HG03175 (cell line): ENCODE measurements around the gene ANKS1A.

ENCODE experiments used
- ATAC-seq: cut with Tn5 transposase; IDR thresholded peaks from one replicate; pipeline ENCODE4 v1.9.1; 2021; ENCODE audit warnings: mild to moderate bottlenecking, moderate library complexity; ENCODE audit not compliant: unreplicated experiment

Gene ANKS1A

DNA sequence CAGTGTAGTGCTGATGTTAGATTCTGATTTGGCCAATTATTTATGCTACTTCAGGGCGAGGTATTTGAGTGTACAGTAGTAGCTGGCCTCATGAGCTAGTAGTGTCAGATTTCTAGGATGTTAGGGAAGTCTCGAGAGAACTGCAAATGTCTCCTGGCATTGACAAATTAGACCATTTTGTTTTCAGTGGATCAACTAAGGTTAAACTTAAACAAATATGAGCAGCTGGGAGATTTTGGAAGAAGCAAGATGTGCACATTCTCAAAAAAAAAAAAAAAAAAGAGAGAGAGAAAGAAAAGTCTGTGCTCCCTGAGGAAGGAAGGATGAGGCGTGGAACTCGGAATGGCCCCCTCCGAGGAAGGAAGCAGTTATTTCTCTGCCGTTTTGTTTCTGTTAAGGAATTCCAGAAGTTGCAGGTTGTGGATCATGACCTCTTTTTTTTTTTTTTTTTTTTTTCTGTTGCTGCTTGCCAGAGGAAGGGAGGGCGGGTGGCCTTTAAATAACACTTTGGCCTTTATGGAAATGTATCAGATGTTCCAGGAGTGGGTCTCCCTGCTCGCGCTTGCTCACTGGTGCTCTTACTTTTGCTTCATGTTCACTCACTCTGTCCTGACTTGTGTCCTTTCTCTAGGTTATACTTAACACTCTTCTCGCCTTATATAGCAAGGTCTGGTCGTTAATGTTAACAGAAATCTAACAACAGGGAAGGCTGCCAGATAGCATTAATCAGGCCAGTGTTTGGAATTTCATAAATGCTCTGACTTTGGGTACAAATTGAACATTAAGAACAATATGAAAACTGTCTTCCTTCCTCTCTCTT lies 127.7 kb downstream of the ANKS1A start:
- ATAC-seq: no peak

DNA sequence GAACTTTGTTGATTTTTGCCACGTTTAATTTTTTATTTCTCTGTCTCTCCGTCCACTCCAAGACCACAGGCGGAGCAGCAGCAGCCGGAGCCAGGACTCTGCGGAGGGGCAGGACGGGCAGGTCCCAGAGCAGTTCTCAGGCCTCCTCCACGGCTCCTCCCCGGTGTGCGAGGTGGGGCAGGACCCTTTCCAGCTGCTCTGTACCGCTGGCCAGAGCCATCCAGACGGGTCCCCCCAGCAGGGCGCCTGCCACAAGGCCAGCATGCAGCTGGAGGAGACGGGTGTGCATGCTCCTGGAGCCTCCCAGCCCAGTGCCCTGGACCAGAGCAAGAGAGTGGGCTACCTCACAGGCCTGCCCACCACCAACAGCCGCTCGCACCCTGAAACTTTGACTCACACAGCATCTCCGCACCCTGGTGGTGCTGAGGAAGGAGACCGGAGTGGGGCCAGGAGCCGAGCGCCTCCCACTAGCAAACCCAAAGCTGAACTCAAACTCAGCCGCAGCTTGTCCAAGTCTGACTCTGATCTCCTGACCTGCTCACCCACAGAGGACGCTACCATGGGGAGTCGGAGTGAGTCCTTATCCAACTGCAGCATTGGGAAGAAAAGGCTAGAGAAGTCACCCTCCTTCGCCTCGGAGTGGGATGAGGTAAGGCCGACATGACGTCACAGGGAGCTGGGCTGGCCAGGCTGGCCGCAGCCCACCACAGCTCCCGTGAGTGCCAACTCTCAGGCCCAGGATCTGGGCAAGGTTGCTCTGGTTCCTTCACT lies 128.5 kb downstream of the ANKS1A start:
- ATAC-seq: no peak

DNA sequence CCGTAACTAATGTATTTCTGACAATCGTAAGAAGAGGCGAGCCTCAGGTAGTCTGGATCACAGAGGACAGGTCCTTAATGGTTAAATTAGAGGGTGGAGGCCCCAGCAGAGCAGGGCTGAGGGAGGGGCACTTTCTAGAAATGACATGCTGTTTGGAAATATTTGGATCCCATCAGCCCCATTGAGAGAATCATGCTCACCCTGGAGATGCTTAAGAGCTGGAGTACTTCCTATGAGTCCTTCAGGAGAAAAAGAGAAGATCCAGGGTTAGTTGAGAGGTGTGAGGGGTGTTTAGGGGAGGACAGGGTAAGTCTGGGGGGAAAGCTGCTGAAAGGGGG lies 129.1 kb downstream of the ANKS1A start:
- no peak for ATAC-seq

DNA sequence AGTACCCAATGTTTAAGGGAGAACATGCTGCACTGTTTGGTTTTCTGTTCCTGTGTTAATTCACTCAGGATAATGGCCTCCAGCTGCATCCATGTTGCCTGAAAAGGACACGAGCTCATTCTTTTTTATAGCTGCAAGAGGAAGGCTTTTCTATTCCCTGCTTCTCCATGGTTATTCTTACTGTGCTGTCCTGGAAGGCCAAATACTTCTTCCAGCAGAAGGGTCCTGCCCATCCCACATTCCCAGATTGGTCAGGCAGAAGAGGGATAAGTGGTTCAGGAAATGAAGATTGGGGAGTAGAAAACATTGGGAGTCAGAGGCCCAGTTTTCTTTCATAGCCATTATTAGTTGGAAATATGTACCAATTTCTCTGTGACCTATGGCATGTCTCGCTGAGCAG lies 129.7 kb downstream of the ANKS1A start:
- no peak for ATAC-seq

GRCh38 chr6:35019171-35019570 lies 130.1 kb downstream of the ANKS1A start:
- ATAC-seq: no peak

- no peak for ATAC-seq
Measured at GRCh38 chr6:35019831-35020230, 130.8 kb downstream of the ANKS1A start.

DNA sequence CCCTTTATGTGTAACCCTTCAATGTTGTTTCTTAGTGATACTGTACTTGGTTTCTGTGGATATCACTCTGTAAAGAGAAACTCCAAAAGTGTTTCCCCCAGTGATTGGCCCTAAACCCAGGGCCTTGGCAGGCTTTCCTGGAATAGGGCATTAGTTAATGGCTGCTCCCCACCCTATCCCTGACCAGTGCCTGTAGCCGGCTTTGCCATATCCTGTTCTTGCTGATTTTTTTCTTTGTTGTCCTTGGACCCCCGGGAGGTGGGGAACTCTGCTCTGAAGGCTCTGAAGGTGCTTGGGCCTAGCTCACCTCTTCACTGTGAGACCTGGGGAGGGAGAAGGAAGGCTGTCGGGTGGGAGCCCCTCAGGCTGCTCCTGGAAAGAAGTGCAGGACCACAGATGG lies 131.9 kb downstream of the ANKS1A start:
- ATAC-seq: no peak

GRCh38 chr6:35023091-35024000 lies 134.3 kb downstream of the ANKS1A start:
- ATAC-seq: no peak

DNA sequence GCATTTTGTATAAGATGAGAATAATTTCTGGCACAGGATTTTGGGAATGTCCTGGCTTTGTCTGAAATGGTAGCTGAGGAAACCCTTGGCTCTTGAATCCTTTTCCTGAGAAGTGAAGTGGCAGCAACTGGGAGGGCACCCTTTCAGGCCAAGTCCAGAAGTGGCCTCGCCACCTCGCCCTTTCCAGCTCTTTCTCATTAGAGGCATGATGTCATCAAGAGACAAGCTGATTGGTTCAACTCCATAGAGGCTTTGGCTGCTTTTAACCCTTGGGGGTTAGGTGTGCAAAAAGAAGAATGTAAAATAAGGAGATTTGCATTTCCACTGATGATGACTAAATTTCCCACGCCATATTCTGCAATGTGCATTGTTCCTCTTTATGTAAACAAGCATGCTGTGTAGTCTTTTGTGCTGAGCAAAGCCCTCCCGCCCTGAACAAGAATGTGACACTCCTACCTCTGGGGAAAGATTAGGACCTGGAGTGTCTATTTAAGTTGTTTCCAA lies 135.5 kb downstream of the ANKS1A start:
- ATAC-seq: no peak

GRCh38 chr6:35025232-35026188 lies 136.5 kb downstream of the ANKS1A start:
- ATAC-seq: no peak

GRCh38 chr6:35026434-35027222 lies 137.6 kb downstream of the ANKS1A start:
- no peak for ATAC-seq

DNA sequence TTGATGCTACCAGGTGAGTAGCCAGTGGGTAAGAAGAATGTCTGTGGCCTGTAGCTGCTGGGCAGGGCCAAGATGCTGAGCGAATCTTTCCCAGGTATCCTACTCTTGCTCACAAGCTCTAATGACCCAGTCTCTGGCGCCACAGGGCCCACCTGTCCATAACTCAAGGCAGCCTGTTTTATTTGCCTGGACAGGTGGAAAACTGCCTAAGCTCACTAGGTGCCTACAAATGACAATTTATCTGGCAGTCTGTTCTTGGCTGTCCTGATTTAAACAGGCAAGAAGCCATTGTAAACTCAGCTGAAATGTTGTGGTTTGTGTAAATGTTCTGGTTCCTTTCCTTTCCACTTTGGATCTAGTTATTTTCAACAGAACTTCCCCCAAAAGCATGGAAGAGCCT lies 138.8 kb downstream of the ANKS1A start:
- ATAC-seq: no peak

DNA sequence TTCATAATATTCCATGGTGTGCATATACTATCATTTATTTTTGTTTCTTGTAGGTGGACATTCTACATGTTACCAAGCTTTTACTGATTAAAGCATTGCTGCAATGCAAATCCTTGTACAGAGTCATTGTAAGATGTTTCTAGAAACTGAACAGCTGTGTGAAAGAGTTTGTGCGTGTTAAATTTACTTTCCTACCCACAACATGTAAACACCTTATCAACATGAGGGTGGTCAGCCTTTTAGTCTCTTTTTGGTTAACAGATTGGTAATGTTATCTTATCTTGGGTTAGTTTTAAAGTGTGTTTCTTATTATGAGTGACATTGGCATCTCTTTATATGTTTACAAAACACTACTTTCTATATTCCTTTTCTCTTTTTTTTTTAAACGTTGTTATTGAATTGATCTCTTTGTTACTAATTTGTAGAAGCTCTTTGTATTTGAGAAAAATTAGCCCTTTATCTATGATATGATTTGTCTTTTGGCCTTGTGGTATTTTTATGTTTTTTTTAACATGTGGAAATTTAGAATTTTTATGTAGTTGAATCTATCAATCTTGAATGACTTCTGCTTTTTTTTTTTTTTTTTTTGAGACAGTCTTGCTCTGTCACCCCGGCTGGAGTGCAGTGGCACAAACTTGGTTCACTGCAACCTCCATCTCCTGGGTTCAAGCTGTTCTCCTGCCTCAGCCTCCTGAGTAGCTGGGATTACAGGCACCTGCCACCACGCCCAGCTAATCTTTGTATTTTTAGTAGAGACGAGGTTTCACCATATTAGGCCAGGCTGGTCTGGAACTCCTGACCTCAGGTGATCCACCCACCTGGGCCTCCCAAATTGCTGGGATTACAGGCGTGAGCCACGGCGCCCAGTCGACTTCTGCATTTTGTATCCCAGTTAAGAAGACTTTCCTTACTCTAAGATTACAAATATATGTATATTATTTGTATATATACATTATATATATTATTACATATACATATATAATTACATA lies 140.0 kb downstream of the ANKS1A start:
- no peak for ATAC-seq

- no peak for ATAC-seq
Measured at GRCh38 chr6:35030099-35030498, 141.0 kb downstream of the ANKS1A start.

- ATAC-seq: no peak
Measured at GRCh38 chr6:35031611-35032529, 142.8 kb downstream of the ANKS1A start.

DNA sequence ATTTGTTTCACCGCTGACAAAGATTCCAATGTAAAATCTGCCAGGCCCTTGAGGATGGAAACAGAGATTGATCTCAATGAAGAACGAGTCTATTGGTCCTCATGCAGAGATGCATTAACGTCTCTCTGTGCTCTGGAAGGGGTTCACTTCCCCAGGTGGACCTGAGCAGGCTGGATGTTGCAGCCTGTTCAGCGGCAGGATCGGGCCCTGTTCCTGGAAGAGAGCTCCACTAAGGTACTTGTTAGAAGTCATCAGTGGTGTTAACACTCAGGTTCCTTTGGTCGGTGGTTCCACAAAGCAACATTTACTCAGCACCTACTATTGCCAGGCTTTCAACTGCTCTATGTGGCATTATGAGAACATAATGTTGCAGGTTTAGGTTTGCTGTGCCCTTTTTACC lies 144.6 kb downstream of the ANKS1A start:
- ATAC-seq: no peak
